ENCODE measurements around the gene PSMD13.
"Not testable (repeated sequence)": the region's sequence is repeated elsewhere in the genome, so short reads cannot be mapped to it uniquely, and the experiment has no call there.

Gene PSMD13

DNA sequence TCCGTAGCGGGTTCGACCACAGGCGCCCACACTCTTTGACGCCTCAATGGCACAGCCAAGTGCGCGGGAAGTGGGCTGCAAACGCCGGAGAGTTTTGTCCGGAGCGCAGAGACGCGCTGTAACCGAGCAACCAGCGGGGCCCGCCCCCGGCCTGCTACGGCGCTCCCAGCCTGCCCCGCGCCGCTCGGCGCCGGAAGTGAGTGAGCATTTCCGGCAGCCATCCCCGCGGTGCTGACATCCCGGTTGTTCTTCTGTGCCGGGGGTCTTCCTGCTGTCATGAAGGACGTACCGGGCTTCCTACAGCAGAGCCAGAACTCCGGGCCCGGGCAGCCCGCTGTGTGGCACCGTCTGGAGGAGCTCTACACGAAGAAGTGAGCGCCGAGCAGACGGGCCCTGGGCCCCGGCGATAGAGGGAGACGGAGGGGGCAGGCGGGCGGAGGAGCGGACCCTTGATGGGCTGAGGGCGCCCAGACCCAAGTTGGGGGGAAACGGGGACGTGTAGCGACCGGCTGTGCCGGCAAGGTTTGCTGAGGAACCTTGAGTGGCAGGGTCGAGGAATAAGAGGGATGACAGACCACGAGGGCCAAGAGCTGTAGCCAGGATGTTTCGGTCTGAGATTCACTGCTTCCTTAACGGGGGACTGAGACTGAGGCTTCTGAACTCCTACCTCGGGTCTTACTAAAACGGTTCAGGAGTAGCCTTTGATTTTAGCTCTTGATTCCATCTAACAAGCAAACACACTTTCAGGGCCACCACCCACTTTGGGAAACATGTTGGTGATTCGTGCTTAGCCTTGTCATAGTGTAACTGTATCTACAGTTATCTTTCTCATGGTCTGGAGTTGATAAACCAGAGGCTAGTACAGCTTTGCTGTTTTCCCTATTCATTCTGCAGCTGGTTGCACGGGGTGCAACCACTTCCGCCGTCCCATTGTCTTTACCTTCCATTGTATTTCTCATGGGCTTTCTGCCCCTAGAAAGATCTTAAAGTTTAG is at the start of gene PSMD13:
PSMD13 (plus strand) TSS at position 203 of the 994 bp plus-strand sequence; CDS start at position 277, 74 bp downstream.
- in situ Hi-C loops (cut with MboI; ENCODE audit: low sequenced_read_pairs) = no loop called here

DNA sequence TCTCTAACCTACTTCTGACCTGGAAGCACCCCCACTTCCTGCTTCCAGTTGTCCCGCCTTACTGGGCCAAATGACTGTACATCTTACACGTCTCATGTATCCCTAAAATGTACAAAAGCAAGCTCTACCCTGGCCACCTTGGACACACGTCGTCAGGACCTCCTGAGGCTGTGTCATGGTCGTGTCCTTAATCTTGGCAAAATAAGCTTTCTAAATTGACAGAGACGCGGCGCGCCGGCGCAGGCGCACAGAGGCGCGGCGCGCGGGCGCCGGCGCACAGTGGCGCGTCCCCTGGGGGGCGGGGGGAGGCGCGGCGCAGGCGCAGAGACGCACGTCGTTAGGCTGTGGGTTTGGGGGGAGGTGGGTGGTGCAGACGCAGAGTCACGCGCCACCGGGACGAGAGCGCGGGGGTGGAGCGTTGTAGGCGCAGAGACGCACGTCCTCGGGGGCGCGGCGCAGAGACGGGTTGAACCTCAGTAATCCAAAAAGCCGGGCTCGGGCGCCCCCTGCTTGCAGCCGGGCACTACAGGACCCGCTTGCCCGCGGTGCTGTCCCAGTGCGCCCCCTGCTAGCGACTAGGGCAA is 47.5 kb upstream of the PSMD13 start:
- in situ Hi-C loops (cut with MboI; ENCODE audit: low sequenced_read_pairs) = not testable (repeated sequence)

DNA sequence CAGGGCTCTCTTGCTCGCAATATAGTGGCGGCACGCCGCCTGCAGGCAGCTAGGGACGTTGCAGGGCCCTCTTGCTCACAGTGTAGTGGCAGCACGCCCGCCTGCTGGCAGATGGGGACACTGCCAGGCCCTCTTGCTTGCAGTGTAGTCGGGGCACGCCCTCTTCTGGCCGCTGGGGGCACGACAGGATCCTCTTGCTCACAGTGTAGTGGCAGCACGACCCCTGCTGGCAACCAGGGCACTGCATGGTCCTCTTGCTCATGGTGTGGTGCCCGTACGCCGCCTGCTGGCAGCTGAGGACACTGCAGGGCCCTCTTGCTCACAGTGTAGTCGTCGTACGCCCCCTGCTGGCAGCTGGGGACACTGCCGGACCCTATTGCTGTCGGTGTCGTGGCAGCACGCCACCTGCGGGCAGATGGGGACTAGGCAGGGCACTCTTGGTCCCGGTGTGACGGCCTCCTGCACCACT is 46.9 kb upstream of the PSMD13 start:
- in situ Hi-C loops (cut with MboI; ENCODE audit: low sequenced_read_pairs) = not testable (repeated sequence)

DNA sequence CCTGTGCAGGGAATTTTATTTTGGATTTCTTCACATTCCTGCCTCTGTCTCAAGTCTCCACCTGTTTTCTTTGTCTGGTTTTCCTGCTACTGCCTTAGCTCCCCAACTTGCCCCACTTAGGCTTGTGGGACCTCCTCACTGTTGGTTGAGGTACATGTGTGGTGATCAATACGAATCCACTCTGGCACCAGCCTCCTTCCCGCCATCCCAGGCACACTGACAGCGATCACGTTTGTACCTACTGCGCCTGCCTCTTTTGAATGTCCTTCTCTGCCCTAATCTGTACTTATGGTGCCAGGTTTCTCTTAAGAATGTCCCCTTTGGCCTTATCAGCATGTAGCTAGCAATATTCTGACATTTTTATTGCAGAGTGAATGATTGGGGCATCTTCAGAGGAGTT is 46.2 kb upstream of the PSMD13 start:
- in situ Hi-C loops (cut with MboI; ENCODE audit: low sequenced_read_pairs) = not testable (repeated sequence)

DNA sequence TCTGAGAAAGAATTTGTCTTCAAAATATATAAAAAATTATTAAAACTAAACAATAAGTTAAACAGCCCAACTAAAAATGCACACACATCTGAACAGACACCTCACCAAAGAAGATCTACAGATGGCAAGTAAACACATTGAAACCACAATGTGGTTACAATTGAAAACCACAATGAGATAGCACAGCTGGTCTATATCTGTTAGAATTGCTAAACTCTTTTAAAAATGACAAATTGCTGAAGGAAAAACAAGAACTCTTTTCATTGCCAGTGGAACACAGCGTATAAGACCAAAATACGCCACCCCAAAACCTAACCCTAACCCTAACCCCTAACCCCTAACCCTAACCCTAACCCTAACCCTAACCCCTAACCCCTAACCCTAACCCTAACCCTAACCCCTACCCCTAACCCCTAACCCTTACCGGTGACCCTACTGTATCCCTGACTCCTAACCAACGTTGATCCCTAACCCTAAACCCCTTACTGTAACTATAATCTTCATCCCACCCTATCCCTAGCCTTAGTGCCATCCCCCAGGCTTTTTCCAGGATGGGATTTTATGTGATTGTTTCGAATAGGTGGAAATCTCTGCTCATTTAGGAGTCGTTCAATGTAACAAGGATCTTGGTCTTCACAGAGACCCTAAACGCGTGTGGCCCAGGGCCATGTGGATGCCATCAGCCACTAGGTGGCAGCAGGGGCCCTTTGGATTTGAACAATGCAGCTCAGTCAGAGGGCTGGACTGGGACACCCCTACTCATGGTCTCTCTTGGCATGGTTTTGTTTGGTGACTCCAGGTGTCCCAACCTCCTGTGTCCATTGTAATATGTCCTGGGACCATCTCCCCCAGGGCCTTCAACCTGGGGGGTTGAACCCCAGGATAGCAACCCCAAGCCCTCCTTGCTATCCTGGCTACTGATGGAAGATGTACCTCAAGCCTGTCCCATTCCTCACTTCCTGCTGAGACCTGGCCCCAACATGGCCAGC is 45.0 kb upstream of the PSMD13 start:
- in situ Hi-C loops (cut with MboI; ENCODE audit: low sequenced_read_pairs) = not testable (repeated sequence)

DNA sequence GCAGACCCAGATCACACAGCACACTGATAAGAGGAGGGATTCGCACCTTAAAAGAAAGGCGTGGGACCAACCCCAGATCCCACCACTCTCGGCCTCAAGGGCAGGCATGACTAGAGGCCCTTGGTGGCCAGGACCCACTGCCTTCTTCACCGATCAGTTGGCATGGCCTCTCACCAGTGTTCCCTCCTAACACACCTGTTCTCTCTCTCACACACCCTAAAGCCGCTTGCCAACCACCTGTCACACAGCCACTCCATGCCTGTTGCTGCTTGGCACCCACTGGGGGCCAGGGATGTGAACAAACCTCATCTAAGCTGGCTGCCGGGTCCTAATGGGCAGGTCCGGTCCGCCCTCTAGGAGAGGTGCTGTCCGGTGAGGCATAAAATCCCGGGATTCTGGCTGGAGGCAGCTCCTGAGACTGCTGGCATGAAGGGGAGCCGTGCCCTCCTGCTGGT is 44.1 kb upstream of the PSMD13 start, which contains the start of gene SCGB1C1:
SCGB1C1 (plus strand) TSS at position 405 of the 455 bp plus-strand sequence; CDS start at position 427, 22 bp downstream.
- in situ Hi-C loops (cut with MboI; ENCODE audit: low sequenced_read_pairs) = not testable (repeated sequence)

DNA sequence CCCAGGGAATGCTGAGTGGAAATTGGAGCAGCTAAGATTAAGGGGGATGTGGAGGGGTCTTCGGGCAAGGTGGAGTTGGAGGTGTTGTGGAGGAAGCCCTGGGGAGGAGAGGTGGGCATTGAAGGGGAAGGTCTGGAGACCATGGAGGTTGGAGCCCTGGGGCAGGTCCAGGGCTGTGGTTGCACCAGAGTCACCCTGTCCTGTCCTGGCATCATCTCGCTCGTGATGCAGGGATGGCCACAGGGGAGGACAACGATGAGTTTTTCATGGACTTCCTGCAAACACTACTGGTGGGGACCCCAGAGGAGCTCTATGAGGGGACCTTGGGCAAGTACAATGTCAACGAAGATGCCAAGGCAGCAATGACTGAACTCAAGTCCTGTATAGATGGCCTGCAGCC is 43.3 kb upstream of the PSMD13 start:
- in situ Hi-C loops (cut with MboI; ENCODE audit: low sequenced_read_pairs) = not testable (repeated sequence)

DNA sequence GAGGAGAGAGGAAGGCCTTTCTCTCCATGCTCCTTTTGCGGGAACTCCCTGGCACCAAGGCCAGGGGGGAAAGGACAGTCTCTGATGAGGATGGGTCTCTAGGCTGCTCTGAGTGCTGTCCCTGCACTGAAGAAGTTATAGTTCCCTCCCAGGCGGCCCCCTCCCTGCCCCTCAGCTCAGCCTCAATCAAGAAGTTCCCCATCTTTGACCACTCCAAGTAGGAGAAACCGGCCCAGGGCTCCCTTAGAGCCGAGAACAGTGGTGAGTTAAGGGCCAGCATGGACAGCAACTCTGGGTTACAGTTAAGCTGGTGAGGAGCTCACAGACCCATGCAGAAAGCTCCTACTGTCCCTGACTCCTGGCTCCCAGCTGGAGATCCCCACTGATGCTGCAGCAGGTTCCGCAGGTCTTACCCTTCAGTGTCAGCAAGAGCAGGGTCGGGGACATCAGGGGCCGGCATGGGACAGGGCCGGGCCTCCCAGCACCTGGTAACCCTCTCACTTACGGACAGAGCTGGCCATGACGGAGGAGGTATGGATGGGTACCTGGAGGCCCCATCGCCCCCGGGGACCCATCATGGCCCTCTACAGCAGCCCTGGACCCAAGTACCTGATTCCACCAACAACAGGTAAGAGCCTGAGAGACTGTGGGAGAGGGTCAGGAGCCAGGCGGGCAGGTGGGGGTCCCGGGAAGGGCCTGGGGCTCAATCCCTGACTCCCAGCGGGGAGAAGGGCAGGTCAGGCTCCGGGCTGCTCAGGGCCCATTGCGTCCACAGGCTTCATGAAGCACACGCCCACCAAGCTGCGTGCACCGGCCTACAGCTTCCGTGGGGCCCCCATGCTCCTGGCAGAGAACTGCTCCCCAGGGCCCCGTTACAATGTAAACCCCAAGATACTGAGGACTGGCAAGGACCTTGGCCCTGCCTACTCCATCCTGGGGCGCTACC is 39.7 kb upstream of the PSMD13 start:
- in situ Hi-C loops (cut with MboI; ENCODE audit: low sequenced_read_pairs) = no loop called here

DNA sequence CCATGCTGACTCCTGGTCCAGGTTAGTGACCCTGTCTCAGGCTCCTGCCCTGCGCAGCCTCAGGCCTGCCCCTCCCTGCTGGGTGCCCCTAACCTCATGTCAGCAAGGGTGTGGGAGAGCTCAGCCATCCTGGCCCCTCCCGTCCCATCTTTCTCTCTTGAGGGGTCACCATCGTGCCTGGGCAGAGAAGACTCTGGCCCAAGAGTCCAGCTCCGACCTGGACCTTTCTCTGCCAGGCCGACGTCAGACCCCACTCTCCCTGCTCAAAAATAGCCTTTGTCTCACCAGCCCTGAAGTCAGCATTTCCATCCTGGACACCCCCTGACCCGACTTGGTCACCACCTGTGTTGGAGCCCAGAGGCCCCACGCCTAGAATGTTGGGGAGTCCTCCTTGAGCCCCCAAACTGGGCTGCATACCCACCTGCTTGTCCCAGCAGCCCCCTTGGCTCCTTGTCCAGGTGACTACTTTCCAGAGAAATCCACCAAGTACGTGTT is 39.0 kb upstream of the PSMD13 start:
- in situ Hi-C loops (cut with MboI; ENCODE audit: low sequenced_read_pairs) = no loop called here

DNA sequence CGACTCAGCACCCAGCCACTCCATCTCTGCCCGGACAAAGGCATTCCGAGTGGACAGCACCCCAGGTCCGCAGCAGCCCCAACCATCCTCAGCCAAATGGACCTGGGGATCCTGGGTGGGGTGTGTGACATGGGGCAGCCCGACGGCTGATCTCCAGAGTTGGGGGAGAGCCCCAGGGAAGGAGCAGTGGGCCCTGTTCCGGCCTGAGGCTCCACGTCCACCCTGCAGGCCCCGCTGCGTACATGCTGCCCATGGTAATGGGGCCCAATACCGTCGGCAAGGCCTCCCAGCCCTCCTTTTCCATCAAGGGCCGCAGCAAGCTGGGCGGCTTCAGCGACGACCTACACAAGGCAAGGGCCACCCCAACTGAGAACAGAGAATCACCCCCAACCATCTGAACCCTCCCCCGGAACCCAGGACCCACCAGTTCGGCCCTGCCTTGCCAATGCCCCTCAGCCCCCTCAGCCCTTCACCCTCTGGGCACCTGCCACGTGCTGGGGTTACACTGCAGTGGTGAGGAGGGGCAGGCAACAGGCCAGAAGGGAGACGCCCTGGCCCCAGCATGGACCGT is 38.5 kb upstream of the PSMD13 start:
- in situ Hi-C loops (cut with MboI; ENCODE audit: low sequenced_read_pairs) = no loop called here

DNA sequence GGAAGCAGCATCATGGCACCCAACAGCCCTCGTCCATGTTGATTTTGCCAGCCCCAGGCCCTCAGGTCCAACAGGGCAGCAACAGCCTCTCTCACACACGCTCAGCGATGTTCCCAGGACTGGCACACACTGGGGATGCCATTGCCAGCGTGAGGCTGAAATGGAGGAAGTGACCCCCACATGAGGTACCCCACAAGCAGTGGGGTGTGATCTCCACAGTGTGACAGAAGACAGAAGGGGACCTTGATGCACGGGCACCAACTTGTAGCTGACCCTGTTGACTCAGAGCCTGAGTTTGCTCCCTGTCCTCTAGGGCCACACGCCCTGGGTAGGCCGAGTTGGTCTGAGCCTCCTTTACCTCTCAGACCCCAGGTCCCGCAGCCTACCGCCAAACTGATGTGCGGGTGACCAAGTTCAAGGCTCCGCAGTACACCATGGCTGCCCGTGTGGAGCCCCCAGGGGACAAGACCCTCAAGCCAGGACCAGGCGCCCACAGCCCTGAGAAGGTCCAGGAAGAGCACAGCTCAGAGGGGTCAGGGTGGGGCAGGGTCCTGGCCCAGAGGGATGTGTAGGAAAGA is 37.7 kb upstream of the PSMD13 start:
- in situ Hi-C loops (cut with MboI; ENCODE audit: low sequenced_read_pairs) = no loop called here

DNA sequence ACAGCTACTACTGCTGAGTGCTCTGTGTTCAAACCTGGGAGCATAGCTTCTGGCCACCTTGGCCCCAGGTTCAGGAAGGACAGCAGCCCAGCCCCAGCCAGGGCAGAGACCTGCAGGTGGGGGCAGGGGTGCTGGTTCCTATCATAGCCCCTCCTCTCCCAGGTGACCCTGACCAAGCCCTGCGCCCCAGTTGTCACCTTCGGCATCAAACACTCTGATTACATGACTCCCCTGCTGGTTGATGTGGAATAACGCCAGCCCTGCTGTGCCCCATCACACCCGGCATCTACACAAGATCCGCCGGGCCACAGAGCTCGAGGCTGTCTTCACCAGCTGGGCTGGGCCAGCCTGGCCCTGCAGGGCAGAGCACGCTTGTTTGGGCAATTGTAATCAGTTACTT is 37.0 kb upstream of the PSMD13 start:
- in situ Hi-C loops (cut with MboI; ENCODE audit: low sequenced_read_pairs) = no loop called here

DNA sequence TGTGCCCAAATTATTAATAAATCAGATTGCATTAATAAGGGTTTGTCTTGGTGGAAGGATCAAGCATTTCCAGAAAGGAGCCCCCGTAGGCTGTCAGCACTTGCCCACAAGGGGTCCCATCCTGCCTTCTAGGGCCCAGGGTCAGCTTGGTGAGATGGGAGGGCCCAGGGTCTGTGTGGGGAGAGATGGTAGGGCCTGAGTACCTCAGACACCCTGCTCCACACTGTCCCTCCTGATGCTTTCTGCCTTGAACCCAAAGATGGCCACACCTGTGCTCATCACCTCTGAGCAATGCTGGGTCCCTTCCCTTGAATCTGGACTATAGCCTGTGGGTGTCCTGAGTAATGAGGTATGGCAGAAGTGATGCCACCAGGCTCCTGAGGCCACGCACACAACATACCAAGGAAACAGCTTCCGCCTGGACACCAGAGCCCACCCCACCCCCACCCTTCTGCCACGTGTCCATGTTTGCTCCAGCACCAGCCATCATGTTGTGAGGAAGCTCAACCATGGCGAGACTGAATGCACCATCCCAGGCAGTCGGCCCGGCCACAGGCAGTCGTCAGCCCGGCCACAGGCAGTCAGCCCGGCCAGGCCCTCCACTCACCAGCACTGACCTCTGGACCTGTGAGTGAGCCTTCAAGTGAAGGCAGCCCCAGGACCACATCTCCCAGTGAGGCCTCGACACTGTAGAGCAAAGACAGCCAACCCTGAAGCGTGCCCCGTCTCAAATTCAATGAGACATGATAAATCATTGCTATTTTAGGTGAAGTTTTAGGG is 36.4 kb upstream of the PSMD13 start:
- in situ Hi-C loops (cut with MboI; ENCODE audit: low sequenced_read_pairs) = no loop called here

DNA sequence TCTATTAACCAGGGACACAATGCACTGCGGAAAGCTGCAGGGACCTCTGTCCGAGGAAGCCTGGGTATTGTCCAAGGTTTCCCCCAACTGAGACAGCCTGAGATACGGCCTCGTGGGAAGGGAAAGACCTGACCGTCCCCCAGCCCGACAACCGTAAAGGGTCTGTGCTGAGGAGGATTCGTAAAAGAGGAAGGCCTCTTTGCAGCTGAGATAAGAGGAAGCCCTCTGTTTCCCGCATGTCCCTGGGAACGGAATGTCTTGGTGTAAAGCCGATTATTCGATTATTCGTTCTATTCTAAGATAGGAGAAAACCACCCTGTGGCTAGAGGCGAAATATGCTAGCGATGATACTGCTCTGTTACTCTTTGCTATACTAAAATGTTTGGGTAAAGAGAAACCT is 34.8 kb upstream of the PSMD13 start:
- in situ Hi-C loops (cut with MboI; ENCODE audit: low sequenced_read_pairs) = no loop called here

DNA sequence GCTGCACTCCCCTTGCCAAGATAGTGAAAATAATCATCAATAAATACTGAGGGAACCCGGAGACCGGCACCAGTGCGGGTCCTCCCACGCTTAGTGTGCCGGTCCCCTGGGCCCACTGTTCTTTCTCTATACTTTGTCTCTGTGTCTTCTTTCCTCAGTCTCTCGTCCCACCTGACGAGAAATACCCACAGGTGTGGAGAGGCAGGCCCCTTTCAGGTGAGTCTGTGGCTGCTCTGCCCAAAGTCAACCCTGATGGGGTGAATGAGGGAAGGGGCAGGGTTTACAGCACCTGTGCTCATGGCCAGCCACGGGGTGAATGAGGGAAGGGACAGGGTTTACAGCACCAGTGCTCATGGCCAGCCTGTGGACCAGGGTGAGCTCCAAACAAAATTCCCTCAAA is 34.3 kb upstream of the PSMD13 start:
- in situ Hi-C loops (cut with MboI; ENCODE audit: low sequenced_read_pairs) = no loop called here

DNA sequence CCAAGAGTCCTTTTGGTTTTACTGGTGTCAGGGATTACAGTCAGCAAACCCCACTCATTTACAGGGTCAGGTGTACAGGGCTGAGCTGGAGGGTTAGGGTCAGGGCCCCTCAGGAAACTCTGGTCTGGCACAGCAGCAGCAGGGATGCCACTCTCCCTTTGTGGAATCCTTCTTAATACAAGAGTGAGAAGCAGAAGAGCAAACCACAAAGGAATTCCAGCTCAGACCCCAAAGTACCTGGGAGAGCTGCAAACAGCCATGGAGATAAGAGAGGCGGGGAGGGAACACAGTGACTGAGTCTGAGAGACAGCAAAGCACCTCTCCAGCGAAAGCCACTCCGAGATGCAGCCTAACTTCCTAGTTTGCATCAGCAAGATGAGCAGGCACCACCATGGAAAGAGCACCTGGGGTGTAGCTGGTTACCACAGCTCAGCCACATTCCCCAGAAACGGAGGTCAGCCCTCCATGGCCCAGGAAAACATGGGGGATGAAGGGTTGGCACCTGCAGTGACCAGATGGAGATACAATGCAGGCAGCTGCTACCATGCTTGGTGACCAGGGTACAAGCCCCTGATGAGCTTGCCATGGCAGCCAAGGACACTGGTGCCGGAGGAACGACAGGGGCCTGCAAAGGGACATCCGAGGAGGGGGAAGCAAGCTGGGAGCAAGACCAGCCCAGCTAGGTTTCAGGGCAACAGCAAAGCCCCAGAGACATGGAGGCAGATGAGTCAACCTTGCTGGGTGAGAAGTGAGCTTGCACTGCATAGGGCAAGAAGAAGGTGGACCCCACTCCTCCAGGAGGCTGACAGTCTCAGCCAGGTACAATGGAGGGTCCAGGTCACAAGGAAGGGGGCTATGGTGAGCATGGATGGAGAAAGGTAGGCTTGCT is 33.5 kb upstream of the PSMD13 start:
- in situ Hi-C loops (cut with MboI; ENCODE audit: low sequenced_read_pairs) = no loop called here

Measured in hTERT RPE-1 (cell line).